Activated CD8-positive, alpha-beta T cell treated with anti-CD3 and anti-CD28 coated beads for 36 hours (primary cell): ENCODE measurements around the gene CALHM1. TPM values are rescaled to one million over a fixed set of nuclear protein-coding genes. Genes with fewer than 3 reads are reported as not detected.
A peak's percentile ranks its signal among the peaks of the same experiment; 100 is the strongest.
"Not testable (repeated sequence)": the region's sequence is repeated elsewhere in the genome, so short reads cannot be mapped to it uniquely, and the experiment has no call there.

Experiments
- ATAC-seq: fragments of 200-7000 bp; cut with Tn5 transposase; one replicate; pipeline ENCODE4 v1.10.0; 2021; ENCODE audit warnings: mild to moderate bottlenecking, moderate library complexity
- CTCF ChIA-PET: fragments of 350-600 bp; sonication (Branson Sonifier 250); formaldehyde crosslinking; loops from one replicate; lab custom pipeline; 2021; ENCODE audit warnings: antibody characterized with exemption; lab: Charles Lee
- POLR2A ChIA-PET: fragments of 350-600 bp; sonication (Branson Sonifier 250); formaldehyde crosslinking; loops from one replicate; lab custom pipeline; 2021; ENCODE audit warnings: antibody characterized with exemption; lab: Charles Lee
- DNase-seq: peaks from one replicate; pipeline ENCODE4 v3.0.0-alpha.2; 2020
- H3K27ac Mint-ChIP-seq: one replicate; pipeline ENCODE4 v1.8.0; 2021; ENCODE audit warnings: mild to moderate bottlenecking, mixed read lengths
- H3K27me3 Mint-ChIP-seq: one replicate; pipeline ENCODE4 v1.8.0; 2021; ENCODE audit warnings: mixed read lengths
- H3K36me3 Mint-ChIP-seq: one replicate; pipeline ENCODE4 v1.8.0; 2021; ENCODE audit warnings: low read depth, mixed read lengths
- H3K4me1 Mint-ChIP-seq: one replicate; pipeline ENCODE4 v1.8.0; 2021; ENCODE audit warnings: low read depth, mixed read lengths
- H3K4me3 Mint-ChIP-seq: one replicate; pipeline ENCODE4 v1.8.0; 2021; ENCODE audit warnings: mild to moderate bottlenecking, moderate library complexity, mixed read lengths
- H3K9me3 Mint-ChIP-seq: one replicate; pipeline ENCODE4 v1.8.0; 2021; ENCODE audit warnings: mixed read lengths
- intact Hi-C: fragments of 100-400 bp; cut with micrococcal nuclease; formaldehyde crosslinking; loops from one replicate; pipeline ENCODE4 v1.10.0; 2022
- total RNA-seq, 2 experiments: library from RNA; stranded (reverse); gene quantifications; one replicate each; pipeline ENCODE4 v1.2.3, GENCODE V29; 2021
- TF ChIP-seq, protein P1 (sequence below): fragments of 200-600 bp; IDR thresholded peaks from one replicate; pipeline ENCODE4 v1.8.0; 2022; ENCODE audit warnings: antibody characterized with exemption, mild to moderate bottlenecking

Gene CALHM1
- total RNA-seq, 2 experiments from 2014 or later = not detected

DNA sequence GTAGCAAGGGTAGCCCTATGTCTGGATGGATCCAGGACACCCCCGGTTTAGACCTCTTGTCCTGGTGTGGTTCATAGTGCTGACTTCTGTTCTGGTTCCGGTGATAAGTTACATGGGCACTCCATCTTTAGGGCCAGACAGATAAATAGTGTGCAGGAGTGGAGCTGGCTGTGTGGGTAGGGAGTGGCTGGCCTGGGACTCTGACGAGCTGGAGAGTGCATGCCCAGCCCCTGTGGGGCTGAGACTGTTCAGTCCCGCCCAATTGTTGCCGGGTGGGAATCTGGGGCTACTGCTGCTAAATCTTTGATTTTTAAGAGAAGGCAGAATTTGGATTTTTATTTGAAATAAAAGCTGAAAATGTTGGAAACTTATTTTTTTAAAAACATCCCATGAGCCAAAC lies 35.0 kb downstream of the CALHM1 start:
- POLR2A ChIA-PET = interaction anchor here (0.7 to 1.4 kb wide), 3 partner anchors 12 to 369 kb away, joined by 3 to 4 read pairs (median 3); partner anchors contain the start of gene CALHM1
- CTCF ChIA-PET = interaction anchor here (1.5 to 2.4 kb wide), 2 partner anchors 8 to 62 kb away, joined by 4 to 11 read pairs; no protein-coding TSS in a partner anchor

DNA sequence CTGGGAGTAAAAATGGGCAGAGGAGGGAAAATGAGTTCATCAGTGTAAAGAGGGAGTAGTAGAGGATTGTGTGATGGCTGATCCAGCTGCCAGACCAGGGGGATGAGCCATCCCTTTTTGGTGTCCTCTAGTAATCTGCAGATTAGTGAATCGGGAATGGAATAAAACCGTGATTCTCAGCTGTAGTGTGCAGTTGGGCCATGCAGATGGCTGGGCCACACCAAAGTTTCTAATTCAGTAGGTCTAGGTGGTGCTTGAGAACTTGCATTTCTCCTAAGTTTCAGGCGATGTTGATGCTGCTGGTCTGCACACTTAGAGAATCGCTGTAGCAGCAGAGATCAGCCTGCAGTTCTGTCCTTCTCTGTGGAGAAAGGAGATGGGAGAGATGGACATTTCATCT lies 39.6 kb downstream of the CALHM1 start:
- ATAC-seq (no peak), DNase-seq (no peak)
- H3K4me1 Mint-ChIP-seq = no peaks in the 10 kb centered on the region
- H3K27ac Mint-ChIP-seq = no peak overlapping the region
- ChIA-PET POLR2A (interaction anchor here (1.0 to 1.4 kb wide), 2 partner anchors 22 to 23 kb away, joined by 3 to 5 read pairs; partner anchors contain the start of genes ATP5MK and PDCD11), CTCF (interaction anchor here (1.2 to 6.2 kb wide), 2 partner anchors 66 to 145 kb away, joined by 3 to 72 read pairs; no protein-coding TSS in a partner anchor)
- no peaks in the 10 kb centered on the region for H3K27me3 Mint-ChIP-seq
- no peak overlapping the region for H3K4me3 Mint-ChIP-seq
- H3K9me3 Mint-ChIP-seq = no peaks in the 10 kb centered on the region
- intact Hi-C loops = no loop called here
- TF ChIP-seq, protein P1, sequence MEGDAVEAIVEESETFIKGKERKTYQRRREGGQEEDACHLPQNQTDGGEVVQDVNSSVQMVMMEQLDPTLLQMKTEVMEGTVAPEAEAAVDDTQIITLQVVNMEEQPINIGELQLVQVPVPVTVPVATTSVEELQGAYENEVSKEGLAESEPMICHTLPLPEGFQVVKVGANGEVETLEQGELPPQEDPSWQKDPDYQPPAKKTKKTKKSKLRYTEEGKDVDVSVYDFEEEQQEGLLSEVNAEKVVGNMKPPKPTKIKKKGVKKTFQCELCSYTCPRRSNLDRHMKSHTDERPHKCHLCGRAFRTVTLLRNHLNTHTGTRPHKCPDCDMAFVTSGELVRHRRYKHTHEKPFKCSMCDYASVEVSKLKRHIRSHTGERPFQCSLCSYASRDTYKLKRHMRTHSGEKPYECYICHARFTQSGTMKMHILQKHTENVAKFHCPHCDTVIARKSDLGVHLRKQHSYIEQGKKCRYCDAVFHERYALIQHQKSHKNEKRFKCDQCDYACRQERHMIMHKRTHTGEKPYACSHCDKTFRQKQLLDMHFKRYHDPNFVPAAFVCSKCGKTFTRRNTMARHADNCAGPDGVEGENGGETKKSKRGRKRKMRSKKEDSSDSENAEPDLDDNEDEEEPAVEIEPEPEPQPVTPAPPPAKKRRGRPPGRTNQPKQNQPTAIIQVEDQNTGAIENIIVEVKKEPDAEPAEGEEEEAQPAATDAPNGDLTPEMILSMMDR = no peak
- peaks cover 73% of the 10 kb centered on the region for H3K36me3 Mint-ChIP-seq

More for the DNA sequence above, 35.0 kb downstream of the CALHM1 start:
- H3K27me3 Mint-ChIP-seq = no peaks in the 10 kb centered on the region
- no peaks in the 10 kb centered on the region for H3K9me3 Mint-ChIP-seq
- H3K27ac Mint-ChIP-seq = no peak overlapping the region
- DNase-seq = no peak
- H3K4me3 Mint-ChIP-seq = no peak overlapping the region
- H3K36me3 Mint-ChIP-seq = peaks cover 68% of the 10 kb centered on the region
- H3K4me1 Mint-ChIP-seq = peaks cover 16% of the 10 kb centered on the region
- TF ChIP-seq, protein P1 = no peak
- intact Hi-C loops = no loop called here
- ATAC-seq = no peak

DNA sequence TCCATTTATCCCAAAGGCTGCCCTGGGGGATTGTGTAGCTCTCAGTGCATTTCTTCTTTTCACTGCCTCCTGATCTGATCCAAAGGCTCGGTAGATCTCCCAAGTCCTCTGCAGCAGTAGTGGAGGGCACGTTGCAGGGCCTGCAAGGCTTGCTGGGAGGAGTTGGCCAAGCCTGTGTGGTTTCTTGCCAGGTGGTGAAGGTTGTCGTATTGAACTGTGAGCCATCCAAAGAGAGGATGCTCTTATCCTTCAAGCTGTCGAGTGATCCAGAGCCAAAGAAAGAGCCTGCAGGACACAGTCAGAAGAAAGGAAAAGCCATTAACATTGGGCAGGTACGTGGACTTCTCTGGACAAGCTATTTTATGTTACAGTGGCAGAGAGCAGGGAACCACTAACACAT lies 41.1 kb downstream of the CALHM1 start:
- DNase-seq = no peak
- H3K36me3 Mint-ChIP-seq = peaks cover 70% of the 10 kb centered on the region
- H3K9me3 Mint-ChIP-seq = no peaks in the 10 kb centered on the region
- POLR2A ChIA-PET = interaction anchor here (1.3 to 1.4 kb wide), 2 partner anchors 25 to 34 kb away, joined by 3 read pairs; no protein-coding TSS in a partner anchor
- H3K27ac Mint-ChIP-seq = no peak overlapping the region
- no peaks in the 10 kb centered on the region for H3K4me1 Mint-ChIP-seq
- no peak for ATAC-seq
- no peaks in the 10 kb centered on the region for H3K27me3 Mint-ChIP-seq
- H3K4me3 Mint-ChIP-seq = no peak overlapping the region
- TF ChIP-seq, protein P1 = no peak
- CTCF ChIA-PET = interaction anchor here (0.5 to 6.2 kb wide), 14 partner anchors 9 to 172 kb away, joined by 3 to 72 read pairs (median 4); no protein-coding TSS in a partner anchor
- intact Hi-C loops = no loop called here

DNA sequence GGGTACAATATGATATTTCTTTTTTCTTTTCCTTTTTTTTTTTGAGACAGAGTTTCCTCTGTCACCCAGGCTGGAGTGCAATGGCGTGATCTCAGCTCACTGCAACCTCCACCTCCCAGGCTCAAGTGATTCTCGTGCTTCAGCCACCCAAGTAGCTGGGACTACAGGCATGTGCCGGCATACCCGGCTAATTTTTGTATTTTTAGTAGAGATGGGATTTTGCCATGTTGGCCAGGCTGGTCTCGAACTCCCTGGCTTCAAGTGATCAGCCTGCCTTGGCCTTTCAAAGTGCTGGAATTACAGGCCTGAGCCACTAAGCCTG lies 41.6 kb downstream of the CALHM1 start:
- TF ChIP-seq, protein P1 = peak; percentile 48
- ChIA-PET POLR2A (interaction anchor here (1.3 to 1.4 kb wide), 2 partner anchors 24 to 33 kb away, joined by 3 read pairs; no protein-coding TSS in a partner anchor), CTCF (interaction anchor here (0.7 to 6.2 kb wide), 21 partner anchors 10 to 269 kb away, joined by 3 to 72 read pairs (median 6); partner anchors contain the start of gene NEURL1)
- ATAC-seq, H3K27me3 Mint-ChIP-seq, DNase-seq, H3K4me3 Mint-ChIP-seq, H3K4me1 Mint-ChIP-seq, H3K27ac Mint-ChIP-seq, H3K9me3 Mint-ChIP-seq, intact Hi-C loops: not testable (repeated sequence)
- peaks cover 65% of the 10 kb centered on the region for H3K36me3 Mint-ChIP-seq
